ENCODE data around the gene EXOC3L2. TPM values are rescaled to one million over a fixed set of nuclear protein-coding genes. Genes with fewer than 3 reads are reported as not detected.

The EXOC3L2 gene
- total and polyA plus RNA-seq, 2 of the 8 experiments (the other 6 are each of a cell fraction or from before 2014, with no cell fraction given): 1.4 to 1.6 TPM

DNA sequence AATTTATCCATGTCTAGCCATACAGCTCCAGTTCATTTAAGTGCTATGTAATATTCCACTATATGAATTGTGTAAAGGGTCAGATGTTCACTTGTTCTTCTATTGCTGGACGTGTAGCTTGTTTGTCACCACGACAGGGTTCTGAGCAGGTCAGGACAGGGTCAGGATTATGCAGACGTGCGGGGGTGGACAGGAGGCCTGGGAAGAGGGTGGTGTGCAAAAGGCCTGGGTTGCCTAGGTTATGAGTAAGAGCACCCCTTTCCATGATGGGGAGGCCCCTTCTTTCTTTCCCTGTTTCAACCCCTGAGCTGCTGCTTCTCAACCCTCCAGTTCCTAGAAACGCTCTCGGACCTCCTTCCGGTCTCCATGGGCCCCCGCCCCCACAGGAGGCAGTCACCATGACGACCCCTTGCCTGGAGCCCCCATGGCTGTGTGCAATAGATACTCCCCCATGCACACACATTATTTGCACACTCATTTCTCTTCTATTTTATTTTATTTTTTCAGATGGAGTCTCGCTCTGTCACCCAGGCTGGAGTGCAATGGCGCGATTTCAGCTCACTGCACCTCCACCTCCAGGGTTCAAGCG lies 2.0 kb downstream of the EXOC3L2 start:
- H3K4ac ChIP-seq (replicated peaks; ENCODE audit: insufficient read length, low read depth, low read length): no peak overlapping the region
- POLR2A ChIA-PET (ENCODE audit: partially characterized antibody): interaction anchor here (0.8 to 1.4 kb wide), 2 partner anchors 23 to 147 kb away, joined by 3 read pairs; no protein-coding TSS in a partner anchor
- H3K4me2 ChIP-seq (ENCODE audit: insufficient read depth in 1 of 2, low read depth in 2 of 2, low read length in 2 of 2): no peak overlapping the region
- H2BK5ac ChIP-seq (ENCODE audit: low read depth, low read length): no peak overlapping the region
- H2BK20ac ChIP-seq (ENCODE audit: low read length): no peak overlapping the region
- H3K14ac ChIP-seq (ENCODE audit: insufficient read length): no peak overlapping the region
- no peaks in the 10 kb centered on the region for H3K79me2 ChIP-seq (ENCODE audit: control insufficient read depth in 1 of 2, insufficient read depth in 2 of 2, low read length in 2 of 2)
- CTCF ChIA-PET (ENCODE audit: partially characterized antibody): interaction anchor here (1.2 to 10.1 kb wide), 3 partner anchors 12 to 40 kb away, joined by 3 to 106 read pairs (median 4); no protein-coding TSS in a partner anchor
- H4K8ac ChIP-seq (ENCODE audit: extremely low read depth, insufficient read depth, low read length): no peak overlapping the region
- H3K4me3 ChIP-seq (ENCODE audit: extremely low read depth in 1 of 4, insufficient read depth in 2 of 4, low read depth in 3 of 4, low read length in 4 of 4): no peak overlapping the region
- FAIRE-seq (no peak), DNase-seq (ENCODE audit: low read depth in 1 of 2, low spot score in 2 of 2) (no peak)
- no peak overlapping the region for H3K23ac ChIP-seq (ENCODE audit: insufficient read length)
- no peaks in the 10 kb centered on the region for H3K79me1 ChIP-seq (ENCODE audit: low read depth, low read length)
- H3K23me2 ChIP-seq (ENCODE audit: low read depth, low read length): no peaks in the 10 kb centered on the region; the same call in 1 of the 2 replicates
- TF ChIP-seq SP1 (IDR thresholded peaks at IDR 0.05; ENCODE audit: low read depth, low read length) (no peak), KDM1A (IDR thresholded peaks at IDR 0.05; ENCODE audit: borderline replicate concordance, low read length) (no peak), CHD2 (IDR thresholded peaks at IDR 0.05; ENCODE audit: low read length) (no peak), BACH1 (IDR thresholded peaks at IDR 0.05; ENCODE audit: low read length) (no peak), SUZ12 (IDR thresholded peaks at IDR 0.05; ENCODE audit: low read length) (no peak), SIN3A (conservative IDR thresholded peaks at IDR 0.05 in 1 of 2, IDR thresholded peaks at IDR 0.05 in 1 of 2; ENCODE audit: low read depth in 1 of 2, low read length in 2 of 2) (no peak), CTBP2 (IDR thresholded peaks at IDR 0.05; ENCODE audit: borderline replicate concordance, insufficient read depth, insufficient read length, low read length) (no peak), TEAD4 (IDR thresholded peaks at IDR 0.05; ENCODE audit: low read depth, low read length) (no peak), RFX5 (IDR thresholded peaks at IDR 0.05; ENCODE audit: borderline replicate concordance, low read depth, low read length) (no peak), CREB1 (IDR thresholded peaks at IDR 0.05) (no peak), HDAC6 (IDR thresholded peaks at IDR 0.05; ENCODE audit: low read depth, low read length) (no peak)
- TF ChIP-seq, protein P1, sequence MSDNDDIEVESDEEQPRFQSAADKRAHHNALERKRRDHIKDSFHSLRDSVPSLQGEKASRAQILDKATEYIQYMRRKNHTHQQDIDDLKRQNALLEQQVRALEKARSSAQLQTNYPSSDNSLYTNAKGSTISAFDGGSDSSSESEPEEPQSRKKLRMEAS (IDR thresholded peaks at IDR 0.05): no peak
- TF ChIP-seq, protein P2, sequence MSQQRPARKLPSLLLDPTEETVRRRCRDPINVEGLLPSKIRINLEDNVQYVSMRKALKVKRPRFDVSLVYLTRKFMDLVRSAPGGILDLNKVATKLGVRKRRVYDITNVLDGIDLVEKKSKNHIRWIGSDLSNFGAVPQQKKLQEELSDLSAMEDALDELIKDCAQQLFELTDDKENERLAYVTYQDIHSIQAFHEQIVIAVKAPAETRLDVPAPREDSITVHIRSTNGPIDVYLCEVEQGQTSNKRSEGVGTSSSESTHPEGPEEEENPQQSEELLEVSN (IDR thresholded peaks at IDR 0.05): no peak
- H4K20me1 ChIP-seq (replicated peaks in 1 of 2; ENCODE audit: control insufficient read depth in 1 of 2, insufficient read depth in 2 of 2, low read length in 2 of 2): no peaks in the 10 kb centered on the region
- H3K18ac ChIP-seq (ENCODE audit: extremely low read depth, low read length): no peak overlapping the region
- WGBS, 2 experiments (ENCODE audit: extremely low coverage in 1 of 2, insufficient coverage in 1 of 2, insufficient read length in 1 of 2, insufficient replicate concordance in 2 of 2, low coverage in 1 of 2, low lambda C conversion rate in 2 of 2, missing lambda C conversion rate in 1 of 2): 83% methylated on average over 13 of the region's 13 CpGs; no CpG with 5 or more reads in 1 of the 2 experiments
- no peak overlapping the region for H4K91ac ChIP-seq (replicated peaks; ENCODE audit: insufficient read length, low read length)
- no peak overlapping the region for H2BK12ac ChIP-seq (ENCODE audit: low read depth, low read length)
- H3K27ac ChIP-seq (ENCODE audit: low read depth, low read length): no peak overlapping the region
- H3K36me3 ChIP-seq (ENCODE audit: control insufficient read depth in 2 of 4, insufficient read depth in 4 of 4, low read length in 3 of 4): no peaks in the 10 kb centered on the region
- H4K5ac ChIP-seq (ENCODE audit: insufficient read length, low read depth, low read length): no peak overlapping the region
- no peaks in the 10 kb centered on the region for H3K9me3 ChIP-seq (ENCODE audit: insufficient read depth in 2 of 2, low read depth in 1 of 2, low read length in 1 of 2)
- no peak overlapping the region for H2AK5ac ChIP-seq (ENCODE audit: low read depth, low read length)
- H2BK120ac ChIP-seq (replicated peaks; ENCODE audit: low read depth, low read length): no peak overlapping the region
- no peak overlapping the region for H2AFZ ChIP-seq (ENCODE audit: low read length)
- H3K4me1 ChIP-seq (replicated peaks in 1 of 4; ENCODE audit: control insufficient read depth in 3 of 4, insufficient read depth in 4 of 4, low read length in 3 of 4): peaks cover 0 to 2% (median 0%) of the 10 kb centered on the region in 4 experiments; a peak in 2 of 7 replicates
- no peak overlapping the region for H3K9ac ChIP-seq (replicated peaks in 1 of 4; ENCODE audit: extremely low read depth in 1 of 4, low read depth in 3 of 4, low read length in 3 of 4)
- H3K56ac ChIP-seq (replicated peaks; ENCODE audit: insufficient read length, low read depth, low read length): no peak overlapping the region
- no peak overlapping the region for H2BK15ac ChIP-seq (ENCODE audit: low read length)
- H3K27me3 ChIP-seq (replicated peaks in 1 of 4; ENCODE audit: control insufficient read depth in 3 of 4, extremely low read depth in 1 of 4, insufficient read depth in 3 of 4, low read length in 3 of 4): peaks cover 0 to 3% (median 0%) of the 10 kb centered on the region in 4 experiments; a peak in 3 of 7 replicates

All from H1 (cell line).